Mammary epithelial cell (primary cell): ENCODE measurements around the gene DHX15.

Source experiments
- CTCF ChIP-seq, 2 donors: IDR thresholded peaks in 1 of 2; conservative IDR thresholded peaks in 1 of 2; 2 replicates each; pipeline ENCODE4 v1.5.1; 2011 to 2012; ENCODE audit warnings: inconsistent platforms in 2 of 2, low read length in 2 of 2, mild to moderate bottlenecking in 2 of 2, control low read depth in 1 of 2, low read depth in 1 of 2; ENCODE audit not compliant: insufficient read depth in 1 of 2; ENCODE audit errors: extremely low read depth in 1 of 2
- EZH2 ChIP-seq: IDR thresholded peaks from 2 replicates; pipeline ENCODE4 v1.6.1; 2012; ENCODE audit warnings: low read length, inconsistent platforms, borderline replicate concordance

- no peak for TF ChIP-seq CTCF (conservative IDR thresholded peaks at IDR 0.05 in 1 of 2, IDR thresholded peaks at IDR 0.05 in 1 of 2; ENCODE audit: extremely low read depth in 1 of 2, insufficient read depth in 1 of 2, low read depth in 1 of 2, low read length in 2 of 2)
- TF ChIP-seq EZH2 = no peak
Measured at GRCh38 chr4:24521544-24521943, 62.8 kb downstream of the DHX15 start.
